Rectal smooth muscle tissue (tissue), 1 donor: Measurements from ENCODE around the gene TMA7.
"Not testable (repeated sequence)": the region's sequence is repeated elsewhere in the genome, so short reads cannot be mapped to it uniquely, and the experiment has no call there.

ENCODE experiments used
- H3K27ac ChIP-seq: one replicate; pipeline ENCODE4 v1.7.0; 2013; ENCODE audit warnings: low read depth, low read length, inconsistent platforms
- H3K27me3 ChIP-seq: one replicate; pipeline ENCODE4 v1.7.0; 2013; ENCODE audit warnings: low read length; ENCODE audit not compliant: control insufficient read depth, insufficient read depth
- H3K36me3 ChIP-seq: one replicate; pipeline ENCODE4 v1.7.0; 2013; ENCODE audit warnings: low read length; ENCODE audit not compliant: control insufficient read depth, insufficient read depth
- H3K4me1 ChIP-seq: one replicate; pipeline ENCODE4 v1.7.0; 2013; ENCODE audit warnings: low read length; ENCODE audit not compliant: control insufficient read depth, insufficient read depth
- H3K4me3 ChIP-seq: one replicate; pipeline ENCODE4 v1.7.0; 2013; ENCODE audit warnings: low read length
- H3K9ac ChIP-seq: one replicate; pipeline ENCODE4 v1.7.0; 2013; ENCODE audit warnings: low read length

Gene TMA7

DNA sequence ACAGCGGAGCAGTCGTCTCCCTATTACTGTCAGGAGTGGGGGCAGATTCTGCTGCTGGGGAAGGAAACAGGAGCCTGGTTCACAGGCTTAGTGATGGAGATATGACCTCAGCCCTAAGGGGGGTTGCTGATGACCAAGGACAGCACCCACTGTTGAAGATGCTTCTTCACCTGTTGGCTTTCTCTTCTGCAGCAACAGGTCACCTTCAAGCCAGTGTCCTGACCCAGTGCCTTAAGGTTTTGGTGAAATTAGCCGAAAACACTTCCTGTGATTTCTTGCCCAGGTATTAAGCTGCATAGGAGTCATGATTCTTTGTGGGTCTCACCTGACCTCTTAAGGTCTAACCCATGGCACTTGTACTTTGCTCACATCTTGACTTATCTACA is 20.5 kb downstream of the TMA7 start:
- Histone ChIP-seq H3K27me3 (no peaks in the 10 kb centered on the region), H3K27ac (no peak overlapping the region), H3K36me3 (peaks cover 8% of the 10 kb centered on the region), H3K4me1 (peaks cover 5% of the 10 kb centered on the region), H3K9ac (no peak overlapping the region), H3K4me3 (no peak overlapping the region)

- not testable (repeated sequence) for H3K4me3 ChIP-seq
Measured at GRCh38 chr3:48461767-48462166, 21.7 kb downstream of the TMA7 start.

DNA sequence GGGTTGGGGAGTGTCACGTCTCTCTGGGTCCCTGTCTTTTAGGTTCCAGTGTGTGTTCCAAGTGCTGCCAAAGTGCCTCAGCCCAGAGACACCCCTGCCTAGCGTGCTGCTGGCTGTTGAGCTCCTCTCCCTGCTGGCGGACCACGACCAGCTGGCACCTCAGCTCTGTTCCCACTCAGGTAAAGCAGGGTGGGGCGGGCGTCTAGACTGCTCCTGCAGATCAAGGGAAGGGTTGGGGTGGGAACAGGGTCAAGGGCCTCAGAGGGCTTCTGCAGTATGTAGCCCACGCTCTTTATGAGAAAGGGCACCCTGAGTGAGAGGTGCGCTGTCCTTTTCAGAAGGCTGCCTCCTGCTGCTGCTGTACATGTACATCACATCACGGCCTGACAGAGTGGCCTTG is 23.6 kb downstream of the TMA7 start:
- Histone ChIP-seq H3K27ac (no peak overlapping the region), H3K4me3 (no peak overlapping the region), H3K36me3 (peaks cover 26% of the 10 kb centered on the region), H3K9ac (no peak overlapping the region), H3K4me1 (peaks cover 28% of the 10 kb centered on the region), H3K27me3 (no peaks in the 10 kb centered on the region)

More at GRCh38 chr3:48461767-48462166, 21.7 kb downstream of the TMA7 start:
- not testable (repeated sequence) for H3K9ac ChIP-seq, H3K27me3 ChIP-seq, H3K36me3 ChIP-seq, H3K27ac ChIP-seq
- H3K4me1 ChIP-seq = peaks cover 15% of the 10 kb centered on the region

DNA sequence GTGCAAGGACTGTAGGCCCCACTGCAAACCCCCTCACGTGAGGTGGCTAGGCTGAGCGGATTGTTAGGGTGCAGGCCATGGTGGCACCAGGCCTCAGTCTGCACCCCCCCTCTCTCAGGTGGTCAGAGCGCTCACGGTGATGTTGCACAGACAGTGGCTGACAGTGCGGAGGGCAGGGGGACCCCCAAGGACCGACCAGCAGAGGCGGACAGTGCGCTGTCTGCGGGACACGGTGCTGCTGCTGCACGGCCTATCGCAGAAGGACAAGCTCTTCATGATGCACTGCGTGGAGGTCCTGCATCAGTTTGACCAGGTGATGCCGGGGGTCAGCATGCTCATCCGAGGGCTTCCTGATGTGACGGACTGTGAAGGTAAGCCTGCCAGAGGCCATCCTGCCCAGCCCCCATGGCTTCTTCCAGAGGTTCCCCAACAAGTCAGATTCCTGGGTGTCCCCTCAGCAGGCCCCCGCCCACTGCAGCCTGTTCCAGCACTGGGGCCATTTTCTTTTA is 24.7 kb downstream of the TMA7 start:
- H3K9ac ChIP-seq = no peak overlapping the region
- no peak overlapping the region for H3K4me3 ChIP-seq

GRCh38 chr3:48465237-48465530 is 25.1 kb downstream of the TMA7 start:
- H3K27me3 ChIP-seq = no peaks in the 10 kb centered on the region
- H3K9ac ChIP-seq = peak overlapping the region; percentile 14
- H3K4me1 ChIP-seq = peaks cover 32% of the 10 kb centered on the region
- peak overlapping the region; percentile 36 for H3K4me3 ChIP-seq
- peak overlapping the region; percentile 100 for H3K27ac ChIP-seq
- peaks cover 32% of the 10 kb centered on the region for H3K36me3 ChIP-seq

More for the DNA sequence above, 24.7 kb downstream of the TMA7 start:
- Histone ChIP-seq H3K27ac (peak overlapping the region; percentile 100), H3K4me1 (peaks cover 28% of the 10 kb centered on the region), H3K27me3 (no peaks in the 10 kb centered on the region), H3K36me3 (peaks cover 34% of the 10 kb centered on the region)

- Histone ChIP-seq H3K9ac (peak overlapping the region; percentile 71), H3K36me3 (peaks cover 26% of the 10 kb centered on the region), H3K4me1 (peaks cover 34% of the 10 kb centered on the region), H3K27me3 (no peaks in the 10 kb centered on the region), H3K27ac (peak overlapping the region; percentile 100), H3K4me3 (peak overlapping the region; percentile 87)
Measured at GRCh38 chr3:48465531-48466378, 25.7 kb downstream of the TMA7 start.

DNA sequence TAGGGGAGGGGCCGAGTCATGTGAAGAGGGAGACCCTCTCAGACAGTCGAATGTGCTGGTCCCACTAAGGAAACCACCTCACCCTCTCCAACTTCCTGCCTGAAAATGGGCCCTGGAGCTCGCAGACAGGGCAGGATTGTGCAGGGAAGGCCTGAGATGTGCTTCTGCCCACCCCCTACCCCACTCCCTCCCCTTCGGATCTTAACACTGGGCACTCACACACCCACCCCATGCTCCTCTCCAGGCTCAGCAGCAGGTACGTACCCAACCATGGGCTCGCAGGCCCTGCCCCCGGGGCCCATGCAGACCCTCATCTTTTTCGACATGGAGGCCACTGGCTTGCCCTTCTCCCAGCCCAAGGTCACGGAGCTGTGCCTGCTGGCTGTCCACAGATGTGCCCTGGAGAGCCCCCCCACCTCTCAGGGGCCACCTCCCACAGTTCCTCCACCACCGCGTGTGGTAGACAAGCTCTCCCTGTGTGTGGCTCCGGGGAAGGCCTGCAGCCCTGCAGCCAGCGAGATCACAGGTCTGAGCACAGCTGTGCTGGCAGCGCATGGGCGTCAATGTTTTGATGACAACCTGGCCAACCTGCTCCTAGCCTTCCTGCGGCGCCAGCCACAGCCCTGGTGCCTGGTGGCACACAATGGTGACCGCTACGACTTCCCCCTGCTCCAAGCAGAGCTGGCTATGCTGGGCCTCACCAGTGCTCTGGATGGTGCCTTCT is 26.5 kb downstream of the TMA7 start:
- Histone ChIP-seq H3K36me3 (peaks cover 26% of the 10 kb centered on the region), H3K27me3 (no peaks in the 10 kb centered on the region), H3K27ac (peak overlapping the region; percentile 100), H3K9ac (peak overlapping the region; percentile 71), H3K4me3 (peak overlapping the region; percentile 87), H3K4me1 (peaks cover 34% of the 10 kb centered on the region)

- Histone ChIP-seq H3K4me3 (peak overlapping the region; percentile 87), H3K9ac (peak overlapping the region; percentile 71), H3K4me1 (peaks cover 34% of the 10 kb centered on the region), H3K27me3 (no peaks in the 10 kb centered on the region), H3K36me3 (peaks cover 26% of the 10 kb centered on the region), H3K27ac (peak overlapping the region; percentile 100)
Measured at GRCh38 chr3:48467110-48467454, 27.0 kb downstream of the TMA7 start.

DNA sequence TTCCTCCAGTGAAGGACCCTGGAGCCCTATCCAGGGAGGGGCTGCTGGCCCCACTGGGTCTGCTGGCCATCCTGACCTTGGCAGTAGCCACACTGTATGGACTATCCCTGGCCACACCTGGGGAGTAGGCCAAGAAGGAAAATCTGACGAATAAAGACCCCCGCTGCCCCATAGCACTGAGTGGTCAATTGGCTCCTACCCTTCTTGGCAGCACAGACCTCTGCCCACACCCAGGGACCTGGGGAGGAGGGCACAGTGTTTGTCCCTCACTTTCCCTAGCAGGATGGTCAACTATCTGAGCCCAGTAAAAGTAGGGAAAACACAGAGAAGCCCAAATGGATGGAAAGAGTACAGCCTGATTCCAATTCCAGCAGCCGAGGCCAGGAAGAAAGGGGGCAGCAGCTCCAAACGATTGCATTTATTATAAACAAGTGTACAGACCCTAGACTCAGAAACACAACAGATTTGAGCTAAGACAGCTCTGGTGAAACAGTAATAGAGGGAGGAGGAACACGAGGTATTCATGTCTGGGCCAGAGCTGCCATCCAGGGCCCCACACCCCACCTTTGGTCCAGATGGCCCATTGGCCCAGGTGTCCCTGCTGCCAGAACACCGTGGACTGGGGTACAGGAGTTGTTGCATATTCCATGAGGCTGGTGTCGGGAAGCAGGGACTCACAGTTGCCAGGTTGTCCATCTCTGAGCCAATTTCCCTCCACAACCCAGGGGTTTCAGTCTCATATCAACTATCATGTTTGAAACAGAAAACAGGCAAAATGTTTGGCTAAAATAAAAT is 27.6 kb downstream of the TMA7 start:
- Histone ChIP-seq H3K27me3 (no peaks in the 10 kb centered on the region), H3K27ac (peak overlapping the region; percentile 100), H3K4me1 (peaks cover 34% of the 10 kb centered on the region), H3K4me3 (peak overlapping the region; percentile 87), H3K36me3 (peaks cover 26% of the 10 kb centered on the region), H3K9ac (peak overlapping the region; percentile 71)

GRCh38 chr3:48468329-48468731 is 28.3 kb downstream of the TMA7 start:
- Histone ChIP-seq H3K4me1 (peaks cover 36% of the 10 kb centered on the region), H3K9ac (no peak overlapping the region), H3K27ac (peak overlapping the region; percentile 12), H3K36me3 (peaks cover 26% of the 10 kb centered on the region), H3K4me3 (no peak overlapping the region), H3K27me3 (no peaks in the 10 kb centered on the region)

DNA sequence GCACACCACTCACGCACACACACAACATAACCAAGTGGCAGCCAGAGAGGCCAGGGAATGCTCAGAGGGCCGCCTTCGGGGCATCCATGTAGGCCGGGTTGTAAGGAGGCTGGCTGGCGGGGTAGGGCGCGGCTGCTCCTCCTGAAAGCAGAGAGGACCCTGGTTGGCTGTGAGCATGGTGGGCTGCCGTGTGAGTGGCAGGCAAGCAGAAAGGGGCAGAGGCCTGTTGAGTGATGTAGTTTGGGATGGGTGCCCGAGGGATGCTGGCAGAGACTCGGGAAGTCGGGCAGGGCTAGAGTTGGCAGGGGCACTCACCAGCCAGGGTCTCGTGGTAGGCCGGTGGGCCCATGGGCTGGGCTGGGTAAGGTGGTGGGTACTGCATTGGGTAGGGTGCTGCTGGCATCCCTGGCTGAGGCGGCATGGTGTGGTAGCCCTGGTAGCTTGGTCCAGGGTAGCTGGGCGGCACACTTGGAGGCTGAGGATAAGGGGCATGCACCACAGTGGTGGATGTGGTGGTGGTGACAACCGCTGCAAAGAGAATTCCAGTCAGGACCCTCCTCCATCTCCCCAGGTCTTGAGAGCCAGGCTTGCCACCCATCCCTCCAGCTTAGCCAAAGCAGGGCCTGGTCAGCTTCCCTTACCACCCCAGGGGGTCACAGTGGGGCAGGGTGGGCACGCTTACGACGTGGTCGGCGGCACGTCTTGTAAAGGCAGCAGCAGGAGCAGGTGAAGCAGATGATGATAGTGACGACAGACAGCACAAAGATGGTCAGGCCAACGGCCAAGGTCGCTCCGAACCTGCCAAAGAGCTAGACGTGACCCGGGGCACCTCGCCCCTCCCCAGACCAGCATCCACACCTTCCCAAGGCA is 29.2 kb downstream of the TMA7 start:
- Histone ChIP-seq H3K4me3 (no peak overlapping the region), H3K36me3 (peaks cover 26% of the 10 kb centered on the region), H3K9ac (no peak overlapping the region), H3K27me3 (no peaks in the 10 kb centered on the region), H3K27ac (no peak overlapping the region), H3K4me1 (peaks cover 37% of the 10 kb centered on the region)
